ENCODE measurements around the gene JMJD6. TPM values are rescaled to one million over a fixed set of nuclear protein-coding genes. Genes with fewer than 3 reads are reported as not detected.
A peak's percentile ranks its signal among the peaks of the same experiment; 100 is the strongest.

Gene JMJD6
- total and polyA plus RNA-seq, 2 of the 8 experiments (the other 6 are each of a cell fraction or from before 2014, with no cell fraction given), result 8.6 to 18.6 TPM

DNA sequence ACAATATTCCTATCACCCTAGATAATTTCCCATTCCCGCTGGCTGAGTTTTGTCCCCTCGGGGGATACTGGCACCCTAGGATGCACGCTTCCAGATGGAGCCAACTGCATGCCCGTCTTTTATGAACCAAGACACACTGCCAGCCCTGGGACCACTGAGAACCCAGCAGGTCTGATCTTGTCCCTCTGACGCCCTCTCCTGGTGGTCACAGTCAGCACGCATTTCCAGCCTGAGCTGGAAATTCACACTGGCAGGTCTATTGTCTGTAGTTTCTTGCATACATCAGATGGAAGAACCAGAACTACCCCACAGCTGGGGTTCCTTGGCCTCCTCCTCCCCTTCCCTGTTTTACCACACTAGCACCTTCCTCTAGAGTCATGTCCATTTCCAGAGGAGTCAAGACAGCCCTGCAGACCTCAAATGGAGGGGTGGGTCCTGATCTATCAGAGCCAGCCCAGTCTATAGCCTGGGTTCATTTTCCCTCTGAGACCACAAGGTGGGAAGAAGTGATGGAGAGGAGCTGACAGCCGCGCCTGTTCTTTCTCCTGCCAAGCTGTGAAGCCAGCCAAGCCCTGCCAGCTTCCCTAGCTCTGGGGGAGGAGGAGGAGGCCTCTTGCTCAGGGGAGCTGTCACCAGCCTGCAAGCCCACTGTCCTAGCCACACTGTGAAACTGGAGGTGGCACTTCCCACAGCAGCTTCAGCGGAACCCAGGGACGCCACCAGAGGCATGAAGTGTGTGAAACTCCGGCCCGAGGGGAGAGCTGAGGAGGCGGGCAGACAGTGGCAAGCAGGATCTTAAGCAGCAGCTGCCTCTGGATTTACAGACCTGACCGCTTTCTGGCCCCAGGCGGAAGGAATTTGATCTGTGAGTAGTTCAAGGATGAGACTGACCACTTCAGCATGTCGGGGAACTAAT lies 44.9 kb downstream of the JMJD6 start (continued):
- TF ChIP-seq MAX (IDR thresholded peaks at IDR 0.05) (no peak), KDM1A (IDR thresholded peaks at IDR 0.05; ENCODE audit: borderline replicate concordance, low read length) (no peak), MAFK (IDR thresholded peaks at IDR 0.05; ENCODE audit: low read depth, low read length) (no peak), RAD21 (IDR thresholded peaks at IDR 0.05 in 1 of 2, conservative IDR thresholded peaks at IDR 0.05 in 1 of 2; ENCODE audit: low read depth in 2 of 2, low read length in 2 of 2) (peak; percentile 84 to 91), SP1 (IDR thresholded peaks at IDR 0.05; ENCODE audit: low read depth, low read length) (peak; percentile 35; the same call in 1 of the 2 replicates), TAF7 (optimal IDR thresholded peaks at IDR 0.05; ENCODE audit: borderline replicate concordance, low read depth, low read length) (peak; percentile 34), EGR1 (IDR thresholded peaks at IDR 0.05; ENCODE audit: borderline replicate concordance, low read depth, low read length) (no peak), GTF2F1 (IDR thresholded peaks at IDR 0.05; ENCODE audit: borderline replicate concordance, low read depth, low read length) (no peak)

Data from H1 (cell line).